GM12878 (cell line): Measurements from ENCODE around the gene SC5D. TPM values are rescaled to one million over a fixed set of nuclear protein-coding genes. Genes with fewer than 3 reads are reported as not detected.

ENCODE experiments used
- ATAC-seq: fragments of 200-7000 bp; cut with Tn5 transposase; 3 replicates; pipeline ENCODE4 v1.9.1; 2020; ENCODE audit warnings: mild to moderate bottlenecking, moderate library complexity
- BruUV-seq: library from RNA; stranded (reverse); fragments of 400-500 nt; replicated peaks from 2 replicates; lab custom pipeline; 2021; lab: Mats Ljungman, UMichigan
- CTCF ChIA-PET: fragments of 300-600 bp; sonication (Branson Sonifier 250); formaldehyde crosslinking; extraction: SDS; loops from one replicate; lab custom pipeline; 2021; ENCODE audit warnings: inconsistent platforms; lab: Yijun Ruan, JAX
- POLR2A ChIA-PET: fragments of 350-600 bp; formaldehyde crosslinking; extraction: SDS; loops from one replicate; lab custom pipeline; 2021; ENCODE audit warnings: inconsistent platforms; lab: Charles Lee
- RAD21 ChIA-PET: fragments of 300-600 bp; sonication (Branson Sonifier 250); formaldehyde crosslinking; loops from one replicate; lab custom pipeline; 2023; ENCODE audit warnings: antibody characterized with exemption; ENCODE audit not compliant: unreplicated experiment; lab: Charles Lee
- SMC1A ChIA-PET: fragments of 300-600 bp; sonication (Branson Sonifier 250); formaldehyde crosslinking; loops from one replicate; lab custom pipeline; 2023; ENCODE audit not compliant: unreplicated experiment, uncharacterized antibody; lab: Charles Lee
- DNase-seq: peaks from one replicate; pipeline ENCODE4 v3.0.0-alpha.2; 2011; ENCODE audit warnings: low read depth, low spot score
- FAIRE-seq: peaks from 3 replicates; lab custom pipeline; 2011; peaks lifted over from hg19 to GRCh38; lab: Jason Lieb, UNC
- H2AFZ ChIP-seq: 2 replicates; pipeline ENCODE4 v1.6.0; 2011; ENCODE audit warnings: low read depth, low read length, control low read depth; ENCODE audit not compliant: control insufficient read depth
- H3K27ac ChIP-seq: 2 replicates; pipeline ENCODE4 v1.5.1; 2011; ENCODE audit warnings: control low read depth; ENCODE audit not compliant: control insufficient read depth, insufficient read depth
- H3K27me3 ChIP-seq, 2 experiments: replicated peaks in 1 of 2; 2 replicates each; pipeline versions ENCODE4 v1.6.0 to v1.6.1; 2011; ENCODE audit warnings: low read length in 1 of 2; ENCODE audit not compliant: control insufficient read depth in 2 of 2, insufficient read depth in 2 of 2
- H3K36me3 ChIP-seq, 2 experiments: 2 replicates each; pipeline ENCODE4 v1.5.1; 2011; ENCODE audit warnings: low read length in 1 of 2; ENCODE audit not compliant: control insufficient read depth in 2 of 2, insufficient read depth in 2 of 2
- H3K4me1 ChIP-seq: 2 replicates; pipeline ENCODE4 v1.6.1; 2011; ENCODE audit warnings: mild to moderate bottlenecking, low read length, moderate library complexity, mixed read lengths; ENCODE audit not compliant: control insufficient read depth, insufficient read depth
- H3K4me2 ChIP-seq: 2 replicates; pipeline ENCODE4 v1.6.0; 2011; ENCODE audit warnings: control low read depth; ENCODE audit not compliant: control insufficient read depth, insufficient read depth
- H3K4me3 ChIP-seq: fragments of 200-600 bp; sonication (generic); 2 replicates; pipeline ENCODE4 v1.5.1; 2016
- H3K79me2 ChIP-seq: 2 replicates; pipeline ENCODE4 v1.6.0; 2011; ENCODE audit warnings: low read length; ENCODE audit not compliant: control insufficient read depth, insufficient read depth
- H3K9ac ChIP-seq: 2 replicates; pipeline ENCODE4 v1.8.0; 2011; ENCODE audit warnings: low read length, control low read depth, mixed read lengths; ENCODE audit not compliant: control insufficient read depth, insufficient read depth
- H3K9me3 ChIP-seq: replicated peaks from 3 replicates; pipeline ENCODE4 v1.5.1; 2011; ENCODE audit warnings: mild to moderate bottlenecking, low read length; ENCODE audit not compliant: control insufficient read depth, insufficient read depth
- H4K20me1 ChIP-seq: 2 replicates; pipeline ENCODE4 v1.6.0; 2011; ENCODE audit not compliant: control insufficient read depth, insufficient read depth
- BRCA1 ChIP-seq: IDR thresholded peaks from 2 replicates; pipeline ENCODE4 v1.6.1; 2011; ENCODE audit warnings: low read depth, low read length, improper control_type of control experiment
- CTCF ChIP-seq, 3 experiments: IDR thresholded peaks in 2 of 3; conservative IDR thresholded peaks in 1 of 3; 2 replicates each; pipeline ENCODE4 v1.5.1; 2011; ENCODE audit warnings: low read depth in 3 of 3, low read length in 3 of 3, mild to moderate bottlenecking in 3 of 3, control low read depth in 2 of 3, moderate library complexity in 2 of 3, inconsistent platforms in 1 of 3, mixed read lengths in 1 of 3; ENCODE audit not compliant: control insufficient read depth in 2 of 3, insufficient read depth in 1 of 3; ENCODE audit errors: extremely low read depth in 1 of 3
- ELK1 ChIP-seq: IDR thresholded peaks from 2 replicates; pipeline ENCODE4 v1.6.1; 2012; ENCODE audit warnings: low read depth, low read length, improper control_type of control experiment
- GABPA ChIP-seq: IDR thresholded peaks from 2 replicates; pipeline ENCODE4 v1.6.1; 2014; ENCODE audit warnings: antibody characterized with exemption, low read depth, mild to moderate bottlenecking, inconsistent platforms
- IKZF1 ChIP-seq: fragments of 450-650 bp; conservative IDR thresholded peaks from 2 replicates; pipeline ENCODE4 v1.6.1; 2017; ENCODE audit warnings: antibody characterized with exemption, mild to moderate bottlenecking
- RAD21 ChIP-seq: IDR thresholded peaks from 2 replicates; pipeline ENCODE4 v1.6.1; 2011; ENCODE audit warnings: mild to moderate bottlenecking, low read depth, low read length, moderate library complexity; ENCODE audit not compliant: insufficient read depth
- RAD51 ChIP-seq: fragments of 450-650 bp; IDR thresholded peaks from 2 replicates; pipeline ENCODE4 v1.6.1; 2016; ENCODE audit warnings: moderate library complexity, mild to moderate bottlenecking, inconsistent platforms
- RUNX3 ChIP-seq: IDR thresholded peaks from 2 replicates; pipeline ENCODE4 v1.6.1; 2012; ENCODE audit warnings: low read length, inconsistent platforms
- SMC3 ChIP-seq: IDR thresholded peaks from 2 replicates; pipeline ENCODE4 v1.6.1; 2011; ENCODE audit warnings: low read length, improper control_type of control experiment, borderline replicate concordance
- WGBS: methylation state at CpG from one replicate; pipeline ENCODE4 v1.1.6; 2016; ENCODE audit warnings: low lambda C conversion rate; ENCODE audit not compliant: insufficient replicate concordance, insufficient coverage; ENCODE audit errors: missing lambda C conversion rate; 5-methylcytosine and 5-hydroxymethylcytosine counted together
- in situ Hi-C: fragments of 300-500 bp; cut with MboI; formaldehyde crosslinking; loops from 9 replicates; pipeline ENCODE4 v1.14.3; 2018; ENCODE audit warnings: mixed read lengths
- intact Hi-C: fragments of 100-400 bp; cut with micrococcal nuclease; formaldehyde crosslinking; loops from one replicate; pipeline ENCODE4 v1.14.2; 2022; ENCODE audit not compliant: unreplicated experiment
- polyA plus RNA-seq, 11 experiments: library from polyadenylated mRNA; depleted of rRNA in 4 of 11; unstranded in 6 of 11; stranded (reverse) in 5 of 11; fragments of >200 nt; fragmentation: Nextera tagmentation in 4 of 11; fragmentation: Illumina TruSeq in 1 of 11; extraction: Ambion mirVana in 4 of 11; extraction: Trizol in 1 of 11; gene quantifications; 1 replicate in 1 of 11; 2 replicates in 10 of 11; pipeline versions ENCODE4 v1.2.1 to v1.2.3, GENCODE V29; 2011 to 2016; ENCODE audit warnings: inconsistent platforms in 2 of 11, missing spikeins in 2 of 11, low read depth in 1 of 11
- total RNA-seq, 4 experiments: library from RNA; depleted of rRNA in 3 of 4; stranded (reverse); fragments of >200 nt in 3 of 4; fragmentation: Illumina TruSeq in 1 of 4; extraction: Trizol in 1 of 4; gene quantifications; 2 replicates each; pipeline versions ENCODE4 v1.2.1 to v1.2.3, GENCODE V29; 2013 to 2021

Gene SC5D
- total and polyA plus RNA-seq, 10 of the 15 experiments (the other 5 are each of a cell fraction or from before 2014, with no cell fraction given) = 23.7 to 134 (median 30.8) TPM

- TF ChIP-seq ELK1 (no peak), IKZF1 (no peak), RUNX3 (no peak), RAD51 (no peak)
Measured at GRCh38 chr11:121248496-121248895, 44.1 kb upstream of the SC5D start (continued).

GRCh38 chr11:121249039-121249663 is 43.4 kb upstream of the SC5D start:
- WGBS = 50% methylated on average over 7 of the region's 7 CpGs
- peak; percentile 99 for FAIRE-seq
- SMC1A ChIA-PET = interaction anchor here (1.5 kb wide), 1 partner anchor 8 kb away, joined by 3 read pairs; no protein-coding TSS in a partner anchor
- POLR2A ChIA-PET = no interaction called here
- intact Hi-C loops (loop anchor here (1.0 kb wide), 1 partner anchor 342 kb away; no protein-coding TSS in a partner anchor), in situ Hi-C loops (no loop called here)
- H3K9ac ChIP-seq = no peak overlapping the region
- ATAC-seq = peak; percentile 91
- no peaks in the 10 kb centered on the region for H3K36me3 ChIP-seq
- DNase-seq = no peak
- no peak overlapping the region for H3K4me2 ChIP-seq
- CTCF ChIA-PET = interaction anchor here (1.5 to 2.5 kb wide), 2 partner anchors 11 to 12 kb away, joined by 5 to 11 read pairs; no protein-coding TSS in a partner anchor
- H3K4me1 ChIP-seq = no peaks in the 10 kb centered on the region
- H3K9me3 ChIP-seq = peaks cover 2% of the 10 kb centered on the region; the same call in 2 of the 3 replicates
- H3K79me2 ChIP-seq = no peaks in the 10 kb centered on the region
- BruUV-seq = no TSS peak
- TF ChIP-seq BRCA1 = no peak
- TF ChIP-seq SMC3 = peak; percentile 63
- TF ChIP-seq RAD21 = peak; percentile 65
- peak; percentile 60 to 66 (median 64); a peak in 5 of 6 replicates for TF ChIP-seq CTCF (IDR thresholded peaks at IDR 0.05 in 2 of 3, conservative IDR thresholded peaks at IDR 0.05 in 1 of 3; ENCODE audit: control insufficient read depth in 2 of 3, extremely low read depth in 1 of 3, insufficient read depth in 1 of 3, low read depth in 3 of 3, low read length in 3 of 3)
- no peak for TF ChIP-seq GABPA
- H4K20me1 ChIP-seq = no peaks in the 10 kb centered on the region
- H2AFZ ChIP-seq = no peak overlapping the region
- H3K27ac ChIP-seq = no peak overlapping the region
- no peak overlapping the region for H3K4me3 ChIP-seq
- no peaks in the 10 kb centered on the region for H3K27me3 ChIP-seq
- RAD21 ChIA-PET = no interaction called here
